Erythroblast (primary cell): ENCODE measurements around the gene GAA.

Source experiments
- DNase-seq, 2 experiments: peaks; one replicate each; lab custom pipeline; 2025; lab: John Stamatoyannopoulos, UW
- GATA1 ChIP-seq: IDR thresholded peaks from 2 replicates; pipeline ENCODE4 v1.6.1; 2011; ENCODE audit warnings: low read depth, mild to moderate bottlenecking, control low read depth, low read length, moderate library complexity
- POLR2A ChIP-seq: IDR thresholded peaks from 2 replicates; pipeline ENCODE4 v1.6.1; 2011; ENCODE audit warnings: mild to moderate bottlenecking, low read length

GAA gene

DNA sequence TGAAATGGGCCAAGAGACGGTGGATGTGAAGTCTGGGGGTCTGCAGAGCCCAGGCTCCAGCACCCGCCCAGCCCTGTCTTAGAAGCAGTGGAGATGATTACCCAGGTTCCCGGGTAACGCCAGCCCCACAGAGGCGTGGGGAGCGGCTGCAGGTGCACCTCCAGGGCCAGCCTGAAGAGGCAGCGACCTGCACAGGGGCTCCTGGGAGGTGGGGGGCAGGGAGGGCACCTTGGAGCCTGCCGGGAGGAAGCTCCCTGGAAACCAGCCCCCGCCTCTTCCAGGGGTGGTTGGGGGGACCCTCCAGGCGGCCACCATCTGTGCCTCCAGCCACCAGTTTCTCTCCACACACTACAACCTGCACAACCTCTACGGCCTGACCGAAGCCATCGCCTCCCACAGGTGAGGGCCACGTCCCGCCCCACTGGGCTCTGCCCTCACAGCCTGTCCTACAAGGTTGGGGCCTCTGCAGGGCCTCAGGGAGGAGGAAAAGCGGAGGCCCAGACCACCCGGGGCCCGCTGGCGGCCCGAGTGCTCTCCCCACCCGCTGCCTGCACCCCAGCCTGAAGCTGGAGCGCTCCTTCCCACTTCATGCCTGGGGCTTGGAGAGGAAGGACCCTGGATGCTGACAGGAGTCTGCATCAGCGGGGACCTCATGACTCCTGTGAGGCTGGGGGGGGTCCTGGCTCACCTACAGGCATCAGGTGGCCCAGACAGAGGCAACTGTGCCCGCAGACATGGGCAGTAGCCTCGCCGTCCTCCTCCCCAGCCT, 10.5 kb downstream of the GAA start:
- DNase-seq: no peak
- TF ChIP-seq GATA1: no peak
- TF ChIP-seq POLR2A: no peak

DNA sequence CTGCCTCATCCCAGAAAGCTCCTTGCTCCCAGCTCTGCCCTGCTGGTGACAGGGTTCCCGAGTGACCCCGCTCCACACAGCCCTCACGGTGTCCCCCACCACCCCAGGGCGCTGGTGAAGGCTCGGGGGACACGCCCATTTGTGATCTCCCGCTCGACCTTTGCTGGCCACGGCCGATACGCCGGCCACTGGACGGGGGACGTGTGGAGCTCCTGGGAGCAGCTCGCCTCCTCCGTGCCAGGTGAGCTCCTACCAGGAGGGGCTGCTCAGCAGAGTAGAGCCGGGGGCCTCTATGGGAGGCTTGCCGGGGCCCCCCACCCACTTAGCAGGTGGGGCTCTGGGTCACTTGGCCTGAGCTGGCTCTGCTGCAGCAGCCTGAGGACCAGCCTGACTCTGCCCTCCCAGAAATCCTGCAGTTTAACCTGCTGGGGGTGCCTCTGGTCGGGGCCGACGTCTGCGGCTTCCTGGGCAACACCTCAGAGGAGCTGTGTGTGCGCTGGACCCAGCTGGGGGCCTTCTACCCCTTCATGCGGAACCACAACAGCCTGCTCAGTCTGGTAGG, 11.2 kb downstream of the GAA start:
- DNase-seq: no peak
- TF ChIP-seq GATA1 (no peak), POLR2A (no peak)

DNA sequence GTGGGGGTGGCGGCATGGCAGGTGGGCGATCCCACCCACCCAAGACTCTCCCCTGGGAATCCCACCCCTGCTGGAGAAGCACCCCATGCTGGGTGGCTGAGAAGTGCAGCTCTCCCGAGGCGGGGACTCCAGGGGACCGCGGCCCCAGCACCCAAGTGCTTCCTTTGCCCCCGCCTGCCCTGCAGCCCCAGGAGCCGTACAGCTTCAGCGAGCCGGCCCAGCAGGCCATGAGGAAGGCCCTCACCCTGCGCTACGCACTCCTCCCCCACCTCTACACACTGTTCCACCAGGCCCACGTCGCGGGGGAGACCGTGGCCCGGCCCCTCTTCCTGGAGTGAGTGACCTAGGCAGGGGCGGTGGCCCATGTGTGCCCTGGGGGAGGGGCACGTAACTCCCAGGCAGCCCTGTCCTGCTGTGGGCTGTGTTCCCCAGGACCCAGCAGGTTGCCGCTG, 11.7 kb downstream of the GAA start:
- TF ChIP-seq POLR2A (no peak), GATA1 (no peak)
- no peak for DNase-seq

DNA sequence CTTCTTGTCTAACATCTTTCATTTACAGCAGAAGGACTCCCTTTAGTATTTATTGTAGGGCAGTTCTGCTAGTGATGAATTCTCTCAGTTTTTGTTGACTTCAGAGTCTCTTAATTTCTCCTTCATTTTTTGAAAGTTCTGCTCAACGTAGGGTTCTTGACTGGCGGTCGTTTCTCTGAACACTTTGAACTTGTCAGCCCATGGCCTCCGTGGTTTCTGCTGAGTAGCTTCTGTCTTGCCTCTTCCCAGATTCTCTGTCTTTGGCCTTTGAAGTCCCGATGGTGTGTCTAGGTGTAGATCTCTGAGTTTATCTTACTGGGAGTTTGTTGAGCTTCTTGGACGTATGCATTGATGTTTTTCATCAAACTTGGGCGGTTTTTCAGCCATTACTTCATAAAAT, 13.4 kb downstream of the GAA start:
- TF ChIP-seq POLR2A (no peak), GATA1 (no peak)
- DNase-seq: no peak

DNA sequence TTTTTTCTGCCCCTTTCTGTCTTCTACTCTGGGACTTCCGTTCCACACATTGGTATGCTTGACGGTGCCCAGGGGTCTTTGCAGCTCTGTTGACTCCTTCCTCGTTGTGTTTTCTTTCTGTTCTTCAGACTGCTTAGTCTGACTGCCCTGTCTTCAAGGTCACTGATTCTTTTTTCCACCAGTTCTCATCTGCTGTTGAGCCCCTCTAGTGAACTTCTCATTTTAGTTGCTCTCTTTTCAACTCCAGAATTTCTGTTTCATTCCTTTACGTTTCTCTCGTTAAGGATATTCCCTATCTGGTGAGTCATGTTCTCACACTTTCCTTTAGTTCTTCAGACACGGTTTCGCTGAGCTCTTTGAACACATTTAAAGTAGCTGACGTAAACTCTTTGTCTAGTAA, 13.8 kb downstream of the GAA start:
- TF ChIP-seq POLR2A (no peak), GATA1 (no peak)
- DNase-seq: no peak

DNA sequence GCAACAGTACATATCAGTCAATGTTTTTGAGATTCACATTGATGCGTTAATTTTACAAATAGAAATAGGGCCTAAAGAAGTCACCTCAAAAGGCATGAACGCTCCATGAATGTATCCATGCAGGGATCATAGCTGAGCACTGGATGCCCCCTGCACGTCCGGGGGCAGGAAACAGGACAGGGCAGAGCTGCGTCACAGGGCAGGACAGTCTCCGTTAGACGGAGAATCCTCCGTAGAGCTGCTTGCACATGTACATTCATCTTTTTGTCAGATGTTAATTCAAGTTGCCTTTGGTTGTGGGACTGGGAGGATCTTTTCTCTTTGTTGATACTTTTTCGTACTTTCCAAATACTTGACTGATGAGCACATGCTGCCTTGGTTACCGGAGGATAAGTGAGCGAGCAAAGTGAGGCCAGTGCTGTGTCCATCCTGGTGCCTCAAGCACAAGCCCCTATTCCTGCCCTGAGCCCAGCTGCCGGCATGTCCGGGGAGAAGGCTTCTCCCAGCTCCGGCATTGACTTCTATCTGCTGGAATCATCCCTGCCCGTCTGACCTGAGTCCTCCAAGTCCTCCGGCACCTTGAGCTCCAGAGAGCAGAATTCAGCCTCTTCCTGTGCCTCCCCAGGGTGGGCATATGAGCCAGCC, 15.0 kb downstream of the GAA start:
- DNase-seq: no peak
- no peak for TF ChIP-seq GATA1
- no peak for TF ChIP-seq POLR2A

DNA sequence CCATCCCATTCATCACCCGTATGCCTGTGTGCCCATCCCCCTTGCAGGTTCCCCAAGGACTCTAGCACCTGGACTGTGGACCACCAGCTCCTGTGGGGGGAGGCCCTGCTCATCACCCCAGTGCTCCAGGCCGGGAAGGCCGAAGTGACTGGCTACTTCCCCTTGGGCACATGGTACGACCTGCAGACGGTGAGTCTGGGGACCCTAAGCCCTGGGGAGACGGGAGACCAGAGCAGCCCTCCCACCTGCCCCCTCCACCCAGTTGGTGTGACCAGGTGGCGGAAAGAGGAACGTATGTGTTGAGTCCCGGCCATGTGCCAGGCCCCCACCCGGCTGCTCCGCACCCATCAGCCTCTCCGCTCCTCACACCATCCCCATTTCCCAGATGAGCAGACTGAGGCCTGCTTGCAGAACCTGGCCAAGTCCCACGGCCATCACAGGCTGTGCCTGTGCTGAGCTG, 15.6 kb downstream of the GAA start:
- TF ChIP-seq POLR2A (no peak), GATA1 (no peak)
- no peak for DNase-seq

DNA sequence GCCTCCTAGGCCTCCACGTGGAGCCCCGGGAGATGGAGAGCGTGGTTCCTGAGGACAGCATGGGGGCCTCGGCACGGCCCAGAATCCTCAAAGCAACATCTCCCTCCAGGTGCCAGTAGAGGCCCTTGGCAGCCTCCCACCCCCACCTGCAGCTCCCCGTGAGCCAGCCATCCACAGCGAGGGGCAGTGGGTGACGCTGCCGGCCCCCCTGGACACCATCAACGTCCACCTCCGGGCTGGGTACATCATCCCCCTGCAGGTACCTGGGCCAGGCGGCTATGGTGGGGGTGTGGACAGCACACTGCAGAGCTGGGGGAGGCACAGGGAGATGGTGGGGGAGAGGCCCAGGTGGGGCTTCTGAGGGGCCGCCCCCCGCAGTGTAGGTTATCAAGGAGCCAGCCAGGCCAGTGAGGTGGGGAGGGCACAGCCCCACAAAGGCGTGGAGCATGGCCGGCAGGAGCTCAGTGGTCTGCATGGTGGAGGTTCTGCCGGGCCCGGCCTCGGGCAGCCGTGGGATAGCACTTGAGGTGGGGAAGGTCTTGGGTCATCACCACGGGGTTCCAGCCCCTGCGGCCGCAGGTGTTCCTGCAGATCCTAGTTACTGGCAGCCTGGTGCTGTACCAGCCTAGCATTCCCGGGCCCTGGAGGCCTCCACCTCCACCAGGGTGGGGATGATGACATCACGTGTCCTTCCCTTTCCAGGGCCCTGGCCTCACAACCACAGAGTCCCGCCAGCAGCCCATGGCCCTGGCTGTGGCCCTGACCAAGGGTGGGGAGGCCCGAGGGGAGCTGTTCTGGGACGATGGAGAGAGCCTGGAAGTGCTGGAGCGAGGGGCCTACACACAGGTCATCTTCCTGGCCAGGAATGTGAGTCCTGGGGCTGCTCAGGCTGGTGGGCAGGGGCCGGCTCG, 16.4 kb downstream of the GAA start:
- TF ChIP-seq GATA1 (no peak), POLR2A (no peak)
- no peak for DNase-seq

DNA sequence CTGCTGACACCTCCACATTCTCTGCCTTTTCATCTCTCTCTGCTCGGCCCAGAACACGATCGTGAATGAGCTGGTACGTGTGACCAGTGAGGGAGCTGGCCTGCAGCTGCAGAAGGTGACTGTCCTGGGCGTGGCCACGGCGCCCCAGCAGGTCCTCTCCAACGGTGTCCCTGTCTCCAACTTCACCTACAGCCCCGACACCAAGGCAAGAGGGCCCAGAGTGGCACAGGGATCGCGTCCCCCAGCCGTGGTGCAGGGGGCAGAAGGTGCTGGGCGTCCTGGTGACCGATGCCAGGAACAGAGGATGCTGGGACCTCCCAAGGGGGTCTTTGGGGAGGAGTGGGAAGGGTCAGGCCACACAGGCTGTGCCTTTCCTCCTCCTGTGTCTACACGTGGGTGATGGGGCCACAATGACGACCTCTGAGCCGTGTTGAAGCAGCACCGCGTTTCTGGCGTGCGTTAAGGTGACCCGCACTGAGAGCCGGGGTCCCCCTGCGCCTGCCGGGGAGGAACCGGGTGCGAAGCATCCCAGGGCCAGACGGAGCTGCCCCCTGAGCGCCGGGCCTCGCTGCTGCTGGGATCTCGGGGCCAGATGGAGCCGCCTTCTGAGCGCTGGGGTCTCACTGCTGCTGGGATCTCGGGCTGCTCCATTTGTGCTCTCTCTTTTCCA, 17.4 kb downstream of the GAA start:
- no peak for DNase-seq
- no peak for TF ChIP-seq GATA1
- no peak for TF ChIP-seq POLR2A

DNA sequence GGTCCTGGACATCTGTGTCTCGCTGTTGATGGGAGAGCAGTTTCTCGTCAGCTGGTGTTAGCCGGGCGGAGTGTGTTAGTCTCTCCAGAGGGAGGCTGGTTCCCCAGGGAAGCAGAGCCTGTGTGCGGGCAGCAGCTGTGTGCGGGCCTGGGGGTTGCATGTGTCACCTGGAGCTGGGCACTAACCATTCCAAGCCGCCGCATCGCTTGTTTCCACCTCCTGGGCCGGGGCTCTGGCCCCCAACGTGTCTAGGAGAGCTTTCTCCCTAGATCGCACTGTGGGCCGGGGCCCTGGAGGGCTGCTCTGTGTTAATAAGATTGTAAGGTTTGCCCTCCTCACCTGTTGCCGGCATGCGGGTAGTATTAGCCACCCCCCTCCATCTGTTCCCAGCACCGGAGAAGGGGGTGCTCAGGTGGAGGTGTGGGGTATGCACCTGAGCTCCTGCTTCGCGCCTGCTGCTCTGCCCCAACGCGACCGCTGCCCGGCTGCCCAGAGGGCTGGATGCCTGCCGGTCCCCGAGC, 17.9 kb downstream of the GAA start:
- TF ChIP-seq GATA1 (no peak), POLR2A (no peak)

DNA sequence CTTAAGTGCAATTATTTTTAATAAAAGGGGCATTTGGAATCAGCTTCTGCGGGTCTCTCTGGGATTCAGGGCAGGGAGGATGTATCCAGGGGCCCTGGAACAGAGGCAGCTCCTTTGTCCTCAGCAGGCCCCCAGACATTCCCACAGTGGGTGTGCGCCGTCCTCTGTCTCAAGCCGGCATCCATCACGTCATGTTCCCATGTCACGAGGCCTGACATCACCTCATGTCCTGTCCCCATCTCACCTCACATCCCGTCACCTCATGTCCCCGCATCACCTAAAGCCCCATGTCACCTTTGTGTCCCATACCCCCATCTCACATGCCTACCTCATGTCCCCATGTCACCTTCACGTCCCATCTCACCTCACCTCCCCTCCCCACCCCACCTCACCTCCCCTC, 18.5 kb downstream of the GAA start:
- DNase-seq: no peak
- TF ChIP-seq GATA1: no peak
- TF ChIP-seq POLR2A: no peak

More for the DNA sequence above, 17.9 kb downstream of the GAA start:
- DNase-seq: no peak

DNA sequence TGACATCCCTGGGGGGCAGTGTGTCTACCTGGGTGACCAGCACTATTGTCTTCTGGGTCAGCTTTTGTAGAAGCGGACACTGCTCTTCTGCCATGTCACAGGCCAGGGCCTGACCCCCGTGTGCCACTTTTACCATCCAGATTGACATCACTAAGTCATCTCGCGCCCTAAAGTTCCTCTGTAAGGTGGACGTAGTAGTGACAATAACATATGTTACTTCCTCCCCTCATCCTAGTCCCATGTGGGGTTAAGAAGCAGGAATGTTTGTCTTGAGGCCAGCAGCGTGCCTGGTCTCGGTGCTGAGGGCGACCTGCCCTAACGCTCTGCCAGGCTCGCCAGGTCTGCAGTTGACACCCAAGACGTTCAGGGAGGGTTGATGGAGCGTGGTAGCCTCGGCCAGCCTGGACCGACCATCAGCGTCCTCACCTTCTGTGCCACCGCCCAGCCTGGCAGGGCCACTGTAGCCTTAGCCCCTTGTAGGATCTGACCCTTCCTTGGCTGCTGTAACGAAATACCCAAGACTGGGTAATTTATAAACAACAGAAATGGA, 20.7 kb downstream of the GAA start:
- no peak for DNase-seq
- TF ChIP-seq POLR2A (no peak), GATA1 (no peak)
